ENCODE measurements around the gene TMEM52.

GRCh38 chr1:1926346-1926811, 7.3 kb upstream of the TMEM52 start:
- TF ChIP-seq BCL11B (tag by site-specific recombination; IDR thresholded peaks at IDR 0.05; ENCODE audit: low read depth) (no peak), PATZ1 (tag by site-specific recombination; IDR thresholded peaks at IDR 0.05) (no peak), ZNF335 (tag by site-specific recombination; conservative IDR thresholded peaks at IDR 0.05) (no peak), REPIN1 (tag by site-specific recombination; IDR thresholded peaks at IDR 0.05; ENCODE audit: low read depth) (no peak), ZNF701 (tag by site-specific recombination; IDR thresholded peaks at IDR 0.05) (no peak), ZNF423 (tag by site-specific recombination; IDR thresholded peaks at IDR 0.05) (no peak), YY1 (tag by site-specific recombination; IDR thresholded peaks at IDR 0.05) (no peak), CTCF (tag by site-specific recombination; IDR thresholded peaks at IDR 0.05) (no peak)
